GM21360 (cell line): ENCODE results near the gene DSTYK.
"Not testable (repeated sequence)": the region's sequence is repeated elsewhere in the genome, so short reads cannot be mapped to it uniquely, and the experiment has no call there.

Source experiments
- ATAC-seq: cut with Tn5 transposase; IDR thresholded peaks from one replicate; pipeline ENCODE4 v1.9.1; 2021; ENCODE audit warnings: mild to moderate bottlenecking, moderate library complexity; ENCODE audit not compliant: unreplicated experiment

DSTYK gene

GRCh38 chr1:205243350-205244191 is 32.1 kb upstream of the DSTYK start:
- no peak for ATAC-seq

GRCh38 chr1:205241366-205242030 is 30.0 kb upstream of the DSTYK start:
- ATAC-seq = no peak

GRCh38 chr1:205240569-205240968 is 29.1 kb upstream of the DSTYK start:
- no peak for ATAC-seq

- ATAC-seq = no peak
Measured at GRCh38 chr1:205240118-205240517, 28.6 kb upstream of the DSTYK start.

GRCh38 chr1:205239078-205239477 is 27.6 kb upstream of the DSTYK start:
- ATAC-seq = no peak

GRCh38 chr1:205237526-205238484 is 26.3 kb upstream of the DSTYK start:
- peak; percentile 57 for ATAC-seq

GRCh38 chr1:205236951-205237475 is 25.5 kb upstream of the DSTYK start:
- ATAC-seq = no peak

GRCh38 chr1:205236526-205236925 is 25.0 kb upstream of the DSTYK start:
- ATAC-seq = no peak

GRCh38 chr1:205235951-205236350 is 24.4 kb upstream of the DSTYK start:
- ATAC-seq = no peak

- not testable (repeated sequence) for ATAC-seq
Measured at GRCh38 chr1:205233986-205234385, 22.5 kb upstream of the DSTYK start.

- no peak for ATAC-seq
Measured at GRCh38 chr1:205232945-205233397, 21.5 kb upstream of the DSTYK start.

- no peak for ATAC-seq
Measured at GRCh38 chr1:205232127-205232820, 20.8 kb upstream of the DSTYK start.

- no peak for ATAC-seq
Measured at GRCh38 chr1:205230982-205231381, 19.5 kb upstream of the DSTYK start.

- ATAC-seq = peak; percentile 3
Measured at GRCh38 chr1:205229916-205230700, 18.6 kb upstream of the DSTYK start.

- ATAC-seq = peak; percentile 48
Measured at GRCh38 chr1:205229399-205229871, 17.9 kb upstream of the DSTYK start.

GRCh38 chr1:205228093-205228521 is 16.6 kb upstream of the DSTYK start:
- no peak for ATAC-seq

GRCh38 chr1:205227584-205228013 is 16.1 kb upstream of the DSTYK start, which contains the start of gene TMCC2:
Gene TMCC2 (plus strand): TSS chr1:205227946. CDS start chr1:205228565, 619 bp downstream.
- peak; percentile 73 for ATAC-seq

GRCh38 chr1:205226868-205227583 is 15.5 kb upstream of the DSTYK start:
- no peak for ATAC-seq
